NCI-H187 treated with DMSO at 0.1 percent for 48 hours (cell line): ENCODE results near the gene STAC2.

Source experiments
- DNase-seq: peaks from one replicate; lab custom pipeline; 2025; lab: John Stamatoyannopoulos, UW

STAC2 gene

DNA sequence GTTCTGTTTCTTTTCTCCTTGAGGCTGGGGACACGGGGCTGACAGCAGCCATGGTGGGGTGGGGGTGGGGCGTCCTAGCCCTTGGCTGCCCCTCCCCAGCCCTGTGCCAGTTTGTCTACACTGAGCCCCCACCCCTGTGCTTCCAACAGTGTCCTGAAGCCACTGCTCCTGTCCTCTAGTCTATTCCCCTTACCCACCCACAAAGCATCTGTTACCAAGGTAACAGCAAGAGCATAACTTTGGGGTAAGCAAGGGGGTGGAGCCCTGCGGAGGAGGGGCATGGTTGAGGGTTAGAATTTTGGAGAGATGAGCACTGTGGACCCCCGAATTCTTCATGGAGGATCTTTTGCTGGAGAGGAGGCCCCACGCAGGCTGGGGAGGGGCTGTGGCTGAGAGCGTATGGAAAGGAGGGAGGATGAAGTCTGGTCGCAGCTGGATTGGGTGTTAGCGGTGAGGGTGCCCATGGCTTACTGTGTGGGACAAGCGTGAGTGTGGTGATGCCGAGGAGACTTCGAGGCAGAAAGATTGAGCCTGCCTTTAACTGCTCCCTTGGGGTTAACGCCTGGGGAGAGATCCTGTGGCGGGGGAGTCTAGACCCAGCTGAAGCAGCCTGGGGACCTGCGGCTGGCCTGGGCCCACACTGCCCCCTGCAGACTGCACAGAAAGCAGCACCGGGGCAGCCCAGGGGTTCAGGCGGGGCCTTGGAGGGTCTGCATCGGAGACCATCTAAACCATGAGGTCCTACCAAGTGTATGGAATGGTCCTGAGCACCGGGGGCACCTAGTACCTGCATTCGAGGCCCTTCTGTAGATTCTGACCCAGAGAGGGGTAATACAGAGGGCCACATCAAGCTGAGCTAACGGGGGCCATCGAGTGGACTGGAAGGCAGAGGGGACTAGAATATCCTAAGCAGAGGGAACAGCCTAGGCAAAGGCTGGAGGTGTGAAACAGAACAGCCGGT is 6.1 kb upstream of the STAC2 start:
- DNase-seq: no peak

- DNase-seq: no peak
Measured at GRCh38 chr17:39231091-39231561, 5.4 kb upstream of the STAC2 start.

DNA sequence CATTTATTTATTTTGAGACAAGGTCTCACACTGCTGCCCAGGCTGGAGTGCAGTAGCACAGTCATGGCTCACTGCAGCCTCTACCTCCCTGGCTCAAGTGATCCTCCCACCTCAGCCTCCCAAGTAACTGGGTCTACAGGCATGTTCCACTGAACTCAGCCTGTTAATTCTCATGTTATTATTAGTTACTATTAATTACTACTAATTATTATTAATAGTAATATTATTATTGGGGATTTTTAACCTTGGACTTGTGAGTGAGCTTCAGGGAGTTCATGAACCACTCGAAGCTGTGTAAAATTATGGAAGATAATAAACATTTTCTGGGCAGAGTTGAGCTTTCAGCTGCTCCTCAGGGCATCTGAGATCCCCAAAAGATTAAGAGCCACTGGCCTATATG is 4.6 kb upstream of the STAC2 start:
- no peak for DNase-seq

GRCh38 chr17:39229274-39229913 is 3.6 kb upstream of the STAC2 start:
- no peak for DNase-seq

GRCh38 chr17:39227364-39227919 is 1.7 kb upstream of the STAC2 start:
- no peak for DNase-seq

DNA sequence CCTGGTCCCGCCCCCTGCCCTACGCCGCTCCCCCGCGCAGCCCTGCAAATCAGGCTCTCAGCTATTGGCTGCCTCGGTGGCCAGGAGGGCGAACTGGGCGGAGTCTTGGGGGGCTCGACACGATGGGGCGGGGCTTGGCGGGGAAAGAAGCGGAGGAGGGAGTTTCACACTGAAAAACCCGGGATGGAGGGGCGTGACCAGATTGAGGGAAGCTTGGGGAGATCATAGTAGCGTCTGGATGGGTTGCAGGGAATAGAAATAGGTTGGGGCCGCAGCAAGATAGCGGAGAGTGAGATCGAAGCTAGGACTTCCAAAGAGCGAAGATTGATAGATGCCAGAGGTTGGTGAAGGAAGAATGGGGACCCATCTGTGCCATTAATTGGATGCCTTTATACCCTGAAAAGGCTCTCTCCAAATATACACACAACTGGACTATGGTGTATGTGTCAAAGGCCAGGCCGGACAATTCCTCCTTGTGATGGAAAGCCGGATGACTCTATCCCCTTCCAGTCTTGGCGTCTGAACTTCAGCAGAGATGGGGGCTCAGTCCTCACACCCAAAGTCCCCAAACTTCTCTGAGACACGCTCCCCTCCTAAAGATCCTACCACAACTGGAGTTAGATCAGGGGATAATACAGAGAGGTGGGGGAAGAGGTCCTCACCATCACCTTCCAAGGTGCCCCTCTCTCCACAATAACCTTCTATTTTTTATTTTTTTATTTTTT is 376 bp upstream of the STAC2 start:
- no peak for DNase-seq

DNA sequence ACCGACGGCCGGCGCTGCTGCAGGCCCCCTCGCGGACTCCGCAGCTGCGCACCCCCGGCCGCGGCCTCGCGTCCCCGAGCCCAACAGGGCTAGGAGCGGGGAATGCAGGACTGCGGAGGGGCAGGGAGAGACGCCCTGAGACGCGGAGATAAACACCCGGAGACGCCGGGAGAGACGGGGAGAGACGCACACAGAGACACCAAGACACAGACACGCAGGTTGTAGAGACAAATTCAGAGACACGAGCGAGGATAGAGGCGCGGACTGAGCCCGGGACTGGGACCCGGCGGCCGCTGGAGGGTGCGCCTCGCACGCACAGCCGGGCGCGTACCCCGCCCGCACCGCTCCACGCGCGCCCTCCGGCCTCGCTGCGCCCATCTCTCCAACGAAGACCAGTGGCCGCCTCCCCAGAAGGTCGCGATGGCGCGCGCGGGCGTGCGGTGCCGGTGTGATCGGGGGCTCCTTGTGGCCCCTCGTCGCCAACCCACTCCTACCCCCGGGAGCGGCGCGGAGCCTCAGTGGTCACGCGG is 902 bp downstream of the STAC2 start:
- no peak for DNase-seq

DNA sequence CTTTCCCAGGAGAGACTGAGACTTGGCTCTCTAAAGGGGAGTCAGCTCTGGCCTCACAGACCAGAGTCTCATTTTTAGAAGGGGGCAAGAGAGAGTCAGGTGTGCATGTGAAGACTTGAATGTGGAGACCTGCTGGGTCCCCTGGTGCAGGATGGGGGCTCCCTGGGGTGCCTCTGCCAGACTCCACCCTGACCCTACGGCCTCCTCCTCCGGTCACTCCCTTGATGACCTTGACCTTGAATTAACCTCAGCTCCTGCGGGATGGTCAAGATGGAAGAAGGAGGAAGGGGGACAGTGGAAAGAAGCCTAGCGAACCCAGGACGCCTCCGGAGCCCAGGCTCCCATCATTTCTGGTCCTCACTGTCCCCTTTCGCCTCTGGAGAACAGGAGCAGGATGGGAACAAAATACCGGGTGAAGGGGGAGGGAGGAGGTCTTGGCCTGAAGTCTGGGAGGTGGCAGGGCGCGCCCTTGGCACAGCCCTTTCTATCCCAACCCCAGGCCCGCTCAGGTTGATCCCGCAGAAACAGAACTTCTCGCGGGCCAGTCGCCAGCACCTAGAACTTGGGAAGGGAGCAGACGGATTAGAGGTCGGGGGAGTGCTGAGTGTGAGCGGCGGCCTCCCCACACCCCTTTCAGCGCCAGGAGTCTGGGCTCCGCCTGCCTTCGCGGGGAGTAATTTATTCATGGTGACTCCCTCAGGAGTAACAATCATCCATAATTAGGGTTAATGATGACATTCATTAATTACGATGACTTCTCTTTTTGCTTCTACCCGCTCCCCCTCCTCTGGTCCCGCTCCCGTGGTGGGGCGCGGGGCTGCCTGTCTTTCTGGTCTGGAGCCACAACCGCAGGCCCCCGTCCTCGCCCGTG is 1.6 kb downstream of the STAC2 start:
- no peak for DNase-seq

GRCh38 chr17:39222866-39223834 is 2.6 kb downstream of the STAC2 start:
- no peak for DNase-seq

GRCh38 chr17:39222151-39222550 is 3.6 kb downstream of the STAC2 start:
- DNase-seq: no peak

DNA sequence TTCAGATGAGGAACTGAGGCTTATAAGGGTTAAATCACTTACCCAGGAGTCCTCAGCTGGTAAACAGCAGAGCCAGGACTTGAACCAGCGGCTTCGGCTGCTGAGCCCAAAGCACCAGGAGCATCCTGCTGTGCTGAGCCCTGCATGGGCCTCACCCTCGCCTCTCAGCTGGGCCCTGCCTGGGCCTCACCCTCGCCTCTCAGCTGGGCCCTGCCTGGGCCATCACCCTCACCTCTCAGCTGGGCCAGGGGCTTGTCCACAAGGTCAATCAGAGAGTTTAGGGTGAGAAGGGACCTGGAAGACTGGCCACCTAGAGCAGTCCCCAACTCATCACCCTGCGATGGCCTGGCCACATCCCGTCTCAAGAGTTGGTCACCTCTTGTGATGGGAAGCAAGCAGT is 4.2 kb downstream of the STAC2 start:
- DNase-seq: no peak

GRCh38 chr17:39219647-39220154 is 6.0 kb downstream of the STAC2 start:
- no peak for DNase-seq

GRCh38 chr17:39218906-39219305 is 6.8 kb downstream of the STAC2 start:
- no peak for DNase-seq

DNA sequence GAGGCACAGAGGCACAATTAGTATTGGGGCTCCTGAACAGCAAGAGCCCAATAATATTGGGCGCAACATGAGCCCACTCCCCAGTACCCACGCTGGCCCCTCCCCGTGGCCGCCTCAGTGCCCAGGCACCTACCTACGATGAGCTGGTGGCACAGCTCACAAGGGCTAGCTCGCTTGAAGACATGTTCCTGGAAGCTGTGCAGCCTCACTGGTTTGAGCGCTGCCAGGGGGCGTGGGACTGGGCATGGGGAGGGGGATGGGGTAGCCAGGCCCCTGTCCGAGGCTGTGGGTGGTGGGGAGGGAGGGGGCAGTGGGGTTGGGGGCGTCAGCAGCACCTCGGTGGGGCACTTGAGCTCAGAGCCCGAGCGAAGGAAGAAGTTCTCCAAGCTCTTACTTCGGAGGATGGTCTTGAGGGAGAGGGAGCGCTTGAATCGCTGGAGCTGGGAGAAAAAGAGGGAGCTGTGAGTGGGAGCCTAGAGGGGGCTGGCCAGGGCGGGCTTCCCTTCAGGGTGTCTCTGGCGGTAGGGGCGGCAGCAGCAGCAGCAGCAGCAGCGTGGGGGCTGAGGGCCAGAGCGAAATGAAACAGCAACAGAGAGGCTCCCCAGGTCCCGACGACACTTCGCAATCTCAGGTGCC is 7.9 kb downstream of the STAC2 start:
- DNase-seq: no peak

DNA sequence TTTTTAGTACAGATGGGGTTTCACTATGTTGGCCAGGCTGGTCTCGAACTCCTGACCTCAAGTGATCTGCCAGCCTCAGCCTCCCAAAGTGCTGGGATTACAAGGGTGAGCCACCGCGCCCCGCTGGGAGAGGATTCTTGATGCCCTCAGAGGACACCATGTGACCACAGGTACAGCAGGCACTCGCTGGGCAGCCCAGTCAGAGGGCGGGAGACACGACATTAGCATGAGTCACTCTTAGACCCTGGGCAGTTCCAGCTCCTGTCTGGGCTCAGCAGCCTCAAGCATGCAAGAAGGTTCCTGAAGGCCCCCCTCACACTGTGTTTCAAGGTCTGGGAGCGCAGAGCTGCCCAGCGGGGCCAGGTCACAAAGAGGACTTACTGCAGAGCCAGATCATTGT is 11.9 kb downstream of the STAC2 start:
- DNase-seq: no peak

- no peak for DNase-seq
Measured at GRCh38 chr17:39212841-39213480, 12.8 kb downstream of the STAC2 start.

DNA sequence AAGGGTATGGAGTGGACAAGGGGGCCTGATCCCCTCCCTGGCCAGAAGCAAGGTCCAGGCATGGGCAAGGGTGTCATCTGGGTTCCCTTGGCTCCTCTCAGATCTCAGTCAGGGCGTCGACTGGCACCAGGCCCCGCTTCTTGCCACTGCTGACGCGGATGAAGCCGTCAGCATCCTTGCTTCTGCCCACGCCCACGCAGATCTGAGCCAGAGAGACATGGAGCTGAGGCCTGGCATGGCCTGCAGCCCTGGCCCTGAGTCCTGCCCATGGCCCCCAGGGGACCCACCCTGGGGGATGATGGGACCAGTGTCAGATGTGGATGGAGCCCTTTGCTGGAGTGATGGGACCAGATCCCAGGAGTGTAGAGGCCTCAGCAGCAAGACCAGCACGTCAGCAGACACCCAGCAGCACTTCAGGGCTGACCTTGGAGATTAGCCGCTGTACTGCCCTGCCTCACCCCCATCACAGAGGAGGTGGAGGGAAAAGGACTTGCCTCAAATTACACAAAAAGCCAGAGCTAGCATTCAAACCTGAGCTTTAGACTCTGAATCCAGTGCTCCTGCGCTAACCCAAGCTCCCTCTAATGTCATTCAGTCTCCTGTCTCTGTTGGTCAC is 13.4 kb downstream of the STAC2 start:
- no peak for DNase-seq

DNA sequence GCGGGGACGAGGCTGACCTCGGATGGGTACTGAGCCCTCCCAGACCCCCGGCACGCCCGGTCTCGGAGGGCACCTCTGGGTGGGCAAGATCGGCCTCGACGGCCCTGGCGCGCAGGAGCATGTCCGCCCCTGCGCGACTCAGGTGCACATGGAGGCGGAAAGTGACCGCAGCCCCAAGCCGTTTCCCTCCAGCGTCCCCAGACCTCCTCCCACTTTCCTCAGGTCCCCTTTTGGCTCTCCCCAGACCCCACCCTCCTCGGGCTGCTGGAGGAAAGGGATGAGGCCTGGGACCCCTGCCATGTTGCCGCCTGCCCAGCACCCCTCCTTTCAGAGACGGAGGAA is 15.7 kb downstream of the STAC2 start:
- no peak for DNase-seq
